IMR-90 (cell line): ENCODE measurements around the gene UTP11. TPM values are rescaled to one million over a fixed set of nuclear protein-coding genes. Genes with fewer than 3 reads are reported as not detected.

Experiments
- ATAC-seq: fragments of 200-7000 bp; cut with Tn5 transposase; 2 replicates; pipeline ENCODE4 v1.9.1; 2020; ENCODE audit warnings: low read depth, mild to moderate bottlenecking, moderate library complexity
- BruUV-seq: library from RNA; stranded (reverse); fragments of 400-500 nt; replicated peaks from 2 replicates; lab custom pipeline; 2021; lab: Mats Ljungman, UMichigan
- CTCF ChIA-PET: fragments of 300-600 bp; formaldehyde crosslinking; extraction: SDS; loops from one replicate; lab custom pipeline; 2021; ENCODE audit warnings: antibody characterized with exemption; lab: Yijun Ruan, JAX
- POLR2A ChIA-PET: fragments of 300-600 bp; sonication (Branson Sonifier 250); formaldehyde crosslinking; loops from one replicate; lab custom pipeline; 2022; ENCODE audit warnings: antibody characterized with exemption; ENCODE audit not compliant: unreplicated experiment; lab: Charles Lee
- DNase-seq: peaks from one replicate; pipeline ENCODE4 v3.0.0; 2013
- H2AFZ ChIP-seq: replicated peaks from 2 replicates; pipeline ENCODE3; 2013; ENCODE audit warnings: low read length, mild to moderate bottlenecking; ENCODE audit not compliant: poor library complexity
- H2AK5ac ChIP-seq: 2 replicates; pipeline ENCODE4 v1.6.1; 2013; ENCODE audit warnings: low read depth, low read length, inconsistent platforms
- H2AK9ac ChIP-seq: replicated peaks from 2 replicates; pipeline ENCODE3; 2013; ENCODE audit warnings: mild to moderate bottlenecking, low read depth, low read length, moderate library complexity; ENCODE audit not compliant: poor library complexity
- H2BK120ac ChIP-seq: 2 replicates; pipeline ENCODE4 v1.6.1; 2013; ENCODE audit warnings: low read depth, low read length, inconsistent platforms
- H2BK15ac ChIP-seq: 3 replicates; pipeline ENCODE4 v1.6.1; 2013; ENCODE audit warnings: low read depth, low read length, inconsistent platforms
- H2BK20ac ChIP-seq: 2 replicates; pipeline ENCODE4 v1.6.1; 2013; ENCODE audit warnings: low read depth, mild to moderate bottlenecking, inconsistent platforms, low read length, moderate library complexity
- H2BK5ac ChIP-seq: 2 replicates; pipeline ENCODE4 v1.6.1; 2013; ENCODE audit warnings: mild to moderate bottlenecking, low read depth, low read length, inconsistent platforms; ENCODE audit not compliant: poor library complexity, severe bottlenecking
- H3K14ac ChIP-seq: replicated peaks from 2 replicates; pipeline ENCODE4 v1.6.1; 2013; ENCODE audit warnings: low read depth, low read length, inconsistent platforms
- H3K18ac ChIP-seq: 2 replicates; pipeline ENCODE4 v1.6.1; 2013; ENCODE audit warnings: low read depth, low read length, control low read depth
- H3K23ac ChIP-seq: 2 replicates; pipeline ENCODE4 v1.6.1; 2013; ENCODE audit warnings: low read depth, low read length, inconsistent platforms
- H3K27ac ChIP-seq: 2 replicates; pipeline ENCODE4 v1.5.1; 2013; ENCODE audit warnings: mild to moderate bottlenecking, control low read depth, low read length; ENCODE audit not compliant: insufficient read depth
- H3K27me3 ChIP-seq: 2 replicates; pipeline ENCODE4 v1.6.1; 2013; ENCODE audit warnings: low read length; ENCODE audit not compliant: control insufficient read depth, insufficient read depth
- H3K36me3 ChIP-seq: 2 replicates; pipeline ENCODE4 v1.6.1; 2013; ENCODE audit warnings: low read length, mixed read lengths; ENCODE audit not compliant: control insufficient read depth, insufficient read depth
- H3K4ac ChIP-seq: 2 replicates; pipeline ENCODE4 v1.6.1; 2013; ENCODE audit warnings: low read depth, low read length, inconsistent platforms
- H3K4me1 ChIP-seq: 2 replicates; pipeline ENCODE4 v1.6.1; 2013; ENCODE audit warnings: low read length, mixed read lengths; ENCODE audit not compliant: control insufficient read depth, insufficient read depth
- H3K4me2 ChIP-seq: 2 replicates; pipeline ENCODE4 v1.6.1; 2013; ENCODE audit warnings: low read depth, mild to moderate bottlenecking, control low read depth, low read length, moderate library complexity
- H3K4me3 ChIP-seq: 2 replicates; pipeline ENCODE4 v1.5.1; 2013; ENCODE audit warnings: low read depth, mild to moderate bottlenecking, control low read depth, low read length, moderate library complexity; ENCODE audit not compliant: insufficient read depth
- H3K56ac ChIP-seq: 2 replicates; pipeline ENCODE4 v1.6.1; 2013; ENCODE audit warnings: low read length, inconsistent platforms; ENCODE audit not compliant: insufficient read depth; ENCODE audit errors: extremely low read depth
- H3K79me1 ChIP-seq, 2 experiments: 2 replicates each; pipeline ENCODE4 v1.6.1; 2013; ENCODE audit warnings: low read length in 2 of 2, inconsistent platforms in 1 of 2, low read depth in 1 of 2
- H3K9ac ChIP-seq: 2 replicates; pipeline ENCODE4 v1.6.1; 2013; ENCODE audit warnings: low read depth, low read length, control low read depth
- H3K9me1 ChIP-seq: 2 replicates; pipeline ENCODE4 v1.6.1; 2013; ENCODE audit warnings: low read length, inconsistent platforms; ENCODE audit not compliant: insufficient read depth
- H3K9me3 ChIP-seq: 2 replicates; pipeline ENCODE4 v1.6.1; 2013; ENCODE audit warnings: low read length; ENCODE audit not compliant: control insufficient read depth, insufficient read depth
- H4K20me1 ChIP-seq: 2 replicates; pipeline ENCODE4 v1.6.1; 2013; ENCODE audit warnings: low read length, inconsistent platforms; ENCODE audit not compliant: insufficient read depth
- H4K5ac ChIP-seq: 2 replicates; pipeline ENCODE4 v1.6.1; 2013; ENCODE audit warnings: mild to moderate bottlenecking, low read depth, low read length, control low read depth
- H4K8ac ChIP-seq, 2 experiments: 2 replicates each; pipeline ENCODE4 v1.6.1; 2013; ENCODE audit warnings: low read depth in 2 of 2, low read length in 2 of 2, control low read depth in 1 of 2, inconsistent platforms in 1 of 2
- H4K91ac ChIP-seq: 2 replicates; pipeline ENCODE4 v1.6.1; 2013; ENCODE audit warnings: low read depth, low read length, inconsistent platforms; ENCODE audit not compliant: insufficient read depth
- CHD1 ChIP-seq: IDR thresholded peaks from 2 replicates; pipeline ENCODE4 v1.6.1; 2012; ENCODE audit warnings: low read depth, low read length, improper control_type of control experiment
- FOS ChIP-seq: fragments of 150-350 bp; IDR thresholded peaks from 2 replicates; pipeline ENCODE4 v1.6.1; 2016; ENCODE audit warnings: low read depth, low read length
- whole genome bisulfite sequencing, 2 experiments: methylation state at CpG; one replicate each; pipeline versions ENCODE4 v1.1.5 to v1.1.7; 2013; ENCODE audit warnings: missing lambda C conversion rate in 2 of 2; ENCODE audit not compliant: insufficient read length in 1 of 2; ENCODE audit errors: extremely low coverage in 2 of 2; 5-methylcytosine and 5-hydroxymethylcytosine counted together
- dilution Hi-C: fragments of 300-500 bp; cut with HindIII; formaldehyde crosslinking; loops from one replicate; pipeline ENCODE4 v1.14.3; 2018; ENCODE audit warnings: low sequenced_read_pairs; ENCODE audit not compliant: unreplicated experiment
- in situ Hi-C: fragments of 300-500 bp; cut with MboI; formaldehyde crosslinking; loops from 3 replicates; pipeline ENCODE4 v1.14.3; 2019; ENCODE audit warnings: low sequenced_read_pairs, inconsistent platforms, mixed read lengths
- intact Hi-C: fragments of 100-400 bp; cut with micrococcal nuclease; formaldehyde crosslinking; loops from 2 replicates; pipeline ENCODE4 v1.10.0; 2022
- polyA plus RNA-seq, 3 experiments: library from polyadenylated mRNA; depleted of rRNA; stranded (reverse); fragments of >200 nt; gene quantifications; 2 replicates each; pipeline ENCODE4 v1.2.3, GENCODE V29; 2012; ENCODE audit warnings: low replicate concordance in 1 of 3
- total RNA-seq: library from RNA; depleted of rRNA; stranded (reverse); fragments of >200 nt; gene quantifications from 2 replicates; pipeline ENCODE4 v1.2.3, GENCODE V29; 2012

Gene UTP11
- total and polyA plus RNA-seq, 2 of the 4 experiments (the other 2 are of a cell fraction), result 22.0 to 27.8 TPM

DNA sequence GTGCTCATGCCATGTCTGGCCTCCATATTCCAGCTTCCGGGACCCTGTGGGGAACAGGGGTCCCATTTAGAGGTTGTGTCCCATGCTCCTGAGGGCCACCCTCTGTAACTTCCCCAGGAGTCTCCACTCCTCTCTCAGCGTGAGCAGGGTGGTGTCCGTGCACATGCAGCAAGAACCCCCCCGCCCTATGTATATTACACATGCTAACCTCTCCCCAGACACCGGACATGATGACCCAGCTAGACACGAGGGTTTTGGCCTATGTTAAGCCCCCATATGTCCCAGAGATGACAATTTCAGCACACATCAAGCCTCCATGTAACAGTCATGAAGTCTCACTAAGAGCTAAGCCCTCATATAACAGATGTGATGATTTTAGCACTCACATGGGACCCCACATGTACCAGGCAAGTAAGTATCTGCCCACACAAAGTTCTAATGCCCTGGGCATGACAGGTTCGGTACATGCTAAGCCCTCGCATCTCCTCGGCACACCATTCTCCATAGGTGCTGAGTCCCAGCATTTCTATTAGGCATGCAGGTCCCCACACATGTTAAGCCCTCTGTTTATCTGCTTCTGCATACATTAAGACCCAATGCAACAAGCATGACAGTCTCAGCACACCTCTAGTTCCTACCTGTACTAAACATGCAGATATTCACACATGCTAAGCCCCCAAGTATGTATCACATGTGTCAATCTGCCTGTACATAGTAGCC, 14.3 kb upstream of the UTP11 start:
- Histone ChIP-seq H2BK120ac (0 out of 2 replicates have a peak overlapping the region, but pooled peaks have one; percentile 11), H2AFZ (no peak overlapping the region), H3K9me1 (peaks cover 25% of the 10 kb centered on the region), H4K91ac (peak overlapping the region; percentile 46; the same call in 1 of the 2 replicates), H2BK20ac (peak overlapping the region; percentile 17; the same call in 1 of the 2 replicates), H2BK15ac (peak overlapping the region; percentile 6; the same call in 2 of the 3 replicates), H3K4me1 (peaks cover 37% of the 10 kb centered on the region), H3K23ac (peak overlapping the region; percentile 35), H2AK9ac (peak overlapping the region; percentile 44), H3K79me1 (peaks cover 30 to 73% of the 10 kb centered on the region in 2 experiments; a peak in 3 of 4 replicates), H3K18ac (no peak overlapping the region), H3K27ac (peak overlapping the region; percentile 33; the same call in 1 of the 2 replicates), H3K14ac (no peak overlapping the region), H3K27me3 (no peaks in the 10 kb centered on the region), H3K9ac (no peak overlapping the region), H2BK5ac (no peak overlapping the region), H3K4ac (peak overlapping the region; percentile 26), H3K4me3 (no peak overlapping the region), H4K20me1 (peaks cover 9% of the 10 kb centered on the region; the same call in 1 of the 2 replicates), H3K9me3 (no peaks in the 10 kb centered on the region), H4K8ac (peak overlapping the region; percentile 90 to 98; a peak in 2 of 4 replicates), H3K56ac (no peak overlapping the region), H4K5ac (no peak overlapping the region), H2AK5ac (peak overlapping the region; percentile 75), H3K36me3 (peaks cover 31% of the 10 kb centered on the region), H3K4me2 (no peak overlapping the region)
- dilution Hi-C loops, result no loop called here
- in situ Hi-C loops, result no loop called here
- DNase-seq (no peak), ATAC-seq (no peak)
- intact Hi-C loops, result no loop called here
- TF ChIP-seq FOS (no peak), CHD1 (no peak)
- BruUV-seq, result no TSS peak
- POLR2A ChIA-PET, result no interaction called here
- CTCF ChIA-PET, result no interaction called here
- WGBS, 2 experiments, result 100% methylated on average over 1 of the region's 9 CpGs; no CpG with 5 or more reads in 1 of the 2 experiments
